Stimulated activated CD4-positive, alpha-beta T cell treated with anti-CD3 and anti-CD28 coated beads, TNF-alpha, amount 100 ng/mL, for 48 hours (primary cell): ENCODE data around the gene NAXE.
"Not testable (repeated sequence)": the region's sequence is repeated elsewhere in the genome, so short reads cannot be mapped to it uniquely, and the experiment has no call there.

Experiments
- DNase-seq, 3 donors: peaks; one replicate each; pipeline ENCODE4 v3.0.0-alpha.2; 2020; ENCODE audit warnings: low read depth in 3 of 3

Gene NAXE

DNA sequence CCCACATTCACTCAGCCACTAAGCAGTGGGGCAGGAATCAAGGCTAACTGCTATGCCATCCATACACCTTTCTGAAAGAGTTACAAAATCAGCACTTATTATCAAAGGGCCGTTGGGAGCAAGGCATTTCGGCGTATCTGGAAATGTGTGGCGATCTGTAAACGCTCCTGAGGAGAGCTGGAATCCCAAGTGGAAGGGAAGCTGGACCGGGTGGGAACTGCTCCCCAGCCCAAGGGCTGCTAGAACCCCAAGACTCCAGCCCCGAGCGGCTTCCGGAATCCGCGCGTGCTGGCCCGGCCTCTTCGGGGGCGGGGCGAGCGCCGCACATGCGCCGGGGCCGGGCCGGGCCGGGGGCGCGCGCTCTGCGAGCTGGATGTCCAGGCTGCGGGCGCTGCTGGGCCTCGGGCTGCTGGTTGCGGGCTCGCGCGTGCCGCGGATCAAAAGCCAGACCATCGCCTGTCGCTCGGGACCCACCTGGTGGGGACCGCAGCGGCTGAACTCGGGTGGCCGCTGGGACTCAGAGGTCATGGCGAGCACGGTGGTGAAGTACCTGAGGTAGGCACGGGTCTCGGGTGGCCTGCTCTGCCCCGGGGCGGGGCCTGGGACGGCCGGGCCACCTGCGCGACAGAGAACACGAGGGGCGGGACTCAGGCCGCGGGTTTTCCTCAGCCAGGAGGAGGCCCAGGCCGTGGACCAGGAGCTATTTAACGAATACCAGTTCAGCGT is at the start of gene NAXE:
NAXE (plus strand) TSS at position 345 of the 726 bp plus-strand sequence; CDS start at position 374, 29 bp downstream.
- DNase-seq, result peak; percentile 32 to 65 (median 44)

DNA sequence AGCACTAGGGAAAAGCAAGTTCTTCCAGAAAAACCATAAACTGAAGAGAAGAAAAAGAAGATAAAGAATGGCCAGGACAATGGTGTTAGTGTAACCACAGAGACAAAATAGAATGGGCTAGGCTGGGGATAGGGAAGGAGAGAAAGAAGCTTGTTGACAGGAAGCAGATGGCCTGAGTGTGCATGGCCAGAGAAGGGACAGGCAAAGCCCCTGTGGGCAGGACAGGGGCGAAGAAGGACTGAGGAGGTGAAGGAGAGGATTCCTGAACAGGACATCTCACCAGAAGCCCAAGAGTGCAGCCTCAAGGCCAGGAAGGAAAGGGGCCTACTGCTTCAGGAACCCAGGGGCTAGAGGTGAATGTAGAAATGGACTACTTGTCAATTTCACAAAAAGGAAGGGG is 48.5 kb upstream of the NAXE start:
- no peak for DNase-seq

DNA sequence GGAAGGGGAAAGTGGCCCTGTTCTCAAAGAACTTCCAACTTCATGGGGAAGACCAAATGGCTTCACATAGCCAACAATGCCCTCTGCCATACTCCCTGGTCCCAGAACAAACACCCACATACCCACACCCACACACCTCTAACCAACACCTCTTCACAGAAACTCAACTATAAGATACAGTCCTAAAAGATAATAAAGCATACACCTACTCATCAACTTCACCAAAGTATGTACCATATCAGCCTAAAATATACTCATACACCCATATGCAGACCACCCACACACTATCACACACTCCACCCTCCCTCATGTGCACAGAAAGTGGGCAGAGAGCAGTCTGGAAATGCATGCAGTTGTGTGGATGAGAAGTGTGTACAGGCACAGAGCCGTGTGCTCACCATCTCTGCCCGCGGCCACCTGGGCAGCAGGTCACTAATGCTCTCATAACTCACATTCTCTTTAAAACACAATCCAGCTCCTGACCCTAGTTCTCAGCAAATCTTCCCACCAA is 46.9 kb upstream of the NAXE start:
- DNase-seq, result no peak

DNA sequence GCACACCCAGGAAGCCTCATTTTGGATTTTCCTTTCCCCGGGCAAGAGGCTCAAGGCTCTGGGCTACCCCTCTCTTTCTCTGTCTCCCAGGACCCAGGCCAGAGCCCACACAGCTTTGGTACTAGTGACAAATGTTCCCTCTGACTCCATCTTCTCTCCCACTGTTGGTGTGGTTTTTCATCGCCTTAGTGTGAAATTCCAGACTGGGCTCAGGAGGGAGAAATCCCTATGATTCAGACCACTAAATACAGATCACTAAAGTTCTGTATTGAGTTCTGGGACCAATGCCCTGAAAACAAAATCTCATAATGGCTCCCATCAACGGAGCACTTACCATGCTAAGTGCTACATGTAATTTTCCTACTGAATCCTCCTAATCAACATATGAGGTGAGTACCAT is 45.3 kb upstream of the NAXE start:
- DNase-seq, result no peak

DNA sequence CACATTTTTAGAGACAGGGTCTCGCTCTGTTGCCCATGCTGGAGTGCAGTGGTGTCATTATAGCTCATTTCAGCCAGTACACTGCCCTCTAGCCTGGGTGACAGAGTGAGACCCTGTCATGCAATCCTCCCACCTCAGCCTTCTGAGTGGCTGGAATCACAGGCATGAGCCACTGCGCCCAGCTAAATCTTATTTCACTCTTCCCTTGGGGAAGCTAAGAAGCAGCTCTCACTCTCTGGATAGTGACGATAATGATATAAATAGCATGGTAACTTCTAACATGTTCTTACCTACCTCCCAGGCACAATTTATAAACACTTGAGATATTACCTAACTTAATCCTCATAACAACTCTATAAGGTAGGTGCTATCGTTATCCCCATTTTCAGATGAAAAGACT is 44.1 kb upstream of the NAXE start:
- DNase-seq, result no peak

DNA sequence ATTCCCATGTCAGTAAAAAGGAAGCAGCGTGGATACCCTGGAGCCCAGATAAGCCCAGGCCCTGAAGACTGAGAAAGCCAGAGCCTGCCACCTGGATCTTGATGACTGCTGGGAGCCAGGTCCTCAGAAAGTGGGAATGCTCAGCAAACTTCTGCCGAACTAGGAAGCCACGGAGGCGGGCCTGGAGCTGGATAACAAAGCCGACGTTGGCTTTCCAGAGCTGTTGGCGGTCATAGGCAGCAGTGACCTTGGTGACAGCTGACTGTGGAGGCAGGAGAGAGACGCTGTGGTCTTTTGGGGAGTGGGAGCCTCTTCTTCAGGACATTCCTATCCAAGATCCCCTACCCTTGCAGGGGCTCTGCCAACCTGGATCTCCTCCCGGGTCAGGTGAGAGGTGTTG is 43.6 kb upstream of the NAXE start:
- DNase-seq, result no peak

DNA sequence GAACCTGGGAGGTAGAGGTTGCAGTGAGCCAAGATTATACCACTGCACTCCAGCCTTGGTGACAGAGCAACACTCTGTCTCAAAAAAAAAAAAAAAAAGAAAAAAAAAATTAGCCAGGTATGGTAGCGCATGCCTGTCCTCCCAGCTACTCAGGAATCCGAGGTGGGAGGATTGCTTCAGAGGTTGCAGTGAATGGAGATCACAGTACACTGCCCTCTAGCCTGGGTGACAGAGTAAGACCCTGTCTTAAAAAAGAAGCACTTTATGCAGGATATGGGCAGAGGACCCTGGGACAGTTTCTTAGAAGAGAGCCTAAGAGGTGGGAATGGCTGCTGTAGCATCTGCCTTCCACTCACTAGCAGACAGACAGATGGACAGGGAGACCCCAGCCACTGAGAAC is 42.2 kb upstream of the NAXE start:
- no peak for DNase-seq

DNA sequence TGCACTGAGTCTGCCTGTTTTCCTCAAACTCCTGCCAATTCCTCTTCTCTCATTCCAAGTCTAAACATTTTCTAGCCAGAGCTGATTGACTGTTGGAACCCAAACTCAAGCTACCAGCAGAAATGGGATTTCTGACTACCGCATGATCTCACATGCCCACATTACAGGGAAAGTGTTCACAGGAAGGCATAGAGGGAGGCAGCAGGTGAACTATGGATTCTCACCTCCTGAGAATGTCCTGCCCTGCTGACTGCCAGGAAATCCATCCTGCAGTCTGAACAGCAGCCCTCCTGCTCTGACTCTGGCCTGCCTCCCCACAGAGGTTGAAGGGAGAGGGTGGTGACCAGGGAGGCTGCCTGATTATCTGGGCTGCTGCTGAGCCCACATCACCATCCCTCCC is 41.7 kb upstream of the NAXE start:
- DNase-seq, result no peak

DNA sequence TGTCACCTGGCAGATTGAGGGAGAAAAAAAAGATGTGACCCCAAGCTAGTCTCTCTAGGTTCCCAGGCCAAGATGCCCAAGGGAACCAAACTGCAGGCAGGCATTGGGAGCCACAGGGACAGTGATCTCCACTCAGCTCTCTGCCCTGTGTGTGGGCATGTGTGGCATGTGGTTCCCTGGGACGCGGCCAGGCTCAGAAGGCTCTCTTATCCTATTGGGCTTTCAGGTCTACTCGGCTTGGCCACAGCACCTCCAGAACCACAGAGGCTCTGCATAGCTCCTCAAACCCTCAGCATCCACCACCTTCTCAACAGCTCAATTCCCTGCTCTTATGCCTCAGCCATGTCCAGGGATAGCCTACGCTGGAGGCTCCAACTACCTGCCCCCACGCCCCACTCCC is 41.2 kb upstream of the NAXE start:
- DNase-seq, result no peak

DNA sequence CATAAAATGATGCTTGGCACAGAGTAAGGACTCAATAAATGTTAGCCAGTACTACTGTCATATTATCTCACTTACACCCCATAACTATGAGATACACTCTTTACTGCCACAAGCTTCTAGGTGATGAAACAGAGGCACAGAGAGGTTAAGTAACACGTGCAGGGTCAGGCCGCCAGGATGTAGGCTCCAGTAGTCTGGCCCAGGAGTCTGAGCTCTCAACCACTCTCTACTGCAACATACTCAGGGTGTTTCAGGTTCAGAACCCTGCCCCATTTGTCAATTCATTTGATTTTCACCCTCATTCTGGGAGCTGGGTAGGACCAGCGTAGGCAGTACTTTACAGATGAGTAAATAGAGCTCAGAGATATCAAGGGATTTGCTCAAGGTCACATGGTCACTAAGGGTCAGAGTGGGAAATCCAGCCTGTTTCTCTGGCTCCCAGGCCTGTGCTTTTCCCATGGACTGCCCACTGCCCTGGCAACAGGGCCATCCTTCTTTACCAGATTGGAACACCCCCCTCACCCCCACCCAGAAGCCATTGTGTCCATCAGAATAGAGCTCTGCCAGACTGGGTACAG is 40.4 kb upstream of the NAXE start:
- no peak for DNase-seq

DNA sequence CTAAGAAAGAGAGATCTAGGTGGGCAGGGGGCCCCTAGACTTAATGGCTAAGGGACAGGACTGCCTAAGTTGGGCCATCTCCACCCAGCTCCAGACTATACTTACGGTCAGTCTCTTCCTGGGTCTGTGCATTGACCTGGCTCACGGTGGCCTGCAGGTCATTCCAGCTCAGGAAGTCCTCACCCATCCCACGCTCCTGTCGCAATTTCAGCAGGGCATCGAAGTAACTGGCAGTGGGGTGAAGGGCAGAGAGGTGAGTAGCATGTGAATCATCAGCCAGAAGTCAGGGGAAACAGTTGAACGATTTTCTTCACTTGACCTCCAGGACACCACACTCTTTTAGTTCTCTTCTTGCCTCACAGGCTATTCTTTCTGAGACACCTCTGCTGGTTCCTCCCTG is 39.7 kb upstream of the NAXE start:
- DNase-seq, result no peak

DNA sequence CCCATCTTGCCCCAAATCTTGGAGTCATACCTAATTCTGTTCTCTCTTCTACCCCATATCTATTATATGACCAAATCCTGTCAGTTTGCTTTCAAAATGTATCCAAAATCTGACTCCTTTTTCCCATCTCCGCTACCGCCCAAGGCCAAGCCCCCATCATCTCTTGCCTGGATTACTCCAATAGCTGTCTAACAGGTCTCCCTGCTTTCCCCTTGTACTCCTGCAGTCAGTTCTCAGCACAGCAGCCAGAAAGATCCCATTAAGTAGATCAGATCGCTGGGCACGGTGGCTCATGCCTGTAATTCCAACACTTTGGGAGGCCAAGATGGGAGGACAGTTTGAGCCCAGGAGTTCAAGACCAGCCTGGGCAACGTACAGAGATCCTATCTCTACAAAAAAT is 39.1 kb upstream of the NAXE start:
- no peak for DNase-seq

DNA sequence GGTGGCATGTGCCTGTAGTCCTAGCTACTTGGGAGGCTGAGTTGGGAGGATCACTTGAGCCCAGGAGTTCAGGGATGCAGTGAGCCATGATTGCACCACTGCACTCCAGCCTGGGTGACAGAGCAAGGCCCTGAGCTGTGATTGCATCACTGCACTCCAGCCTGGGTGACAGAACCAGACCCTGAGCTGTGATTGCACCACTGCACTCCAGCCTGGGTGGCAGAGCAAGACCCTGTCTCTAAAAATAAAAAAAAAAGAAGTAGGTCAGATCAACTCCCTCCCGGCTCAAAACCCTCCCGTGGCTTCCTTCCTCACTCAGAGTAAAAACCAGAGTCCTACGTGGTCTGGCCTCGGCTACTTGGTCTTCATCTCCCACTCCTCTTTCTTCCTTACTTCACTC is 38.6 kb upstream of the NAXE start:
- DNase-seq, result not testable (repeated sequence)

DNA sequence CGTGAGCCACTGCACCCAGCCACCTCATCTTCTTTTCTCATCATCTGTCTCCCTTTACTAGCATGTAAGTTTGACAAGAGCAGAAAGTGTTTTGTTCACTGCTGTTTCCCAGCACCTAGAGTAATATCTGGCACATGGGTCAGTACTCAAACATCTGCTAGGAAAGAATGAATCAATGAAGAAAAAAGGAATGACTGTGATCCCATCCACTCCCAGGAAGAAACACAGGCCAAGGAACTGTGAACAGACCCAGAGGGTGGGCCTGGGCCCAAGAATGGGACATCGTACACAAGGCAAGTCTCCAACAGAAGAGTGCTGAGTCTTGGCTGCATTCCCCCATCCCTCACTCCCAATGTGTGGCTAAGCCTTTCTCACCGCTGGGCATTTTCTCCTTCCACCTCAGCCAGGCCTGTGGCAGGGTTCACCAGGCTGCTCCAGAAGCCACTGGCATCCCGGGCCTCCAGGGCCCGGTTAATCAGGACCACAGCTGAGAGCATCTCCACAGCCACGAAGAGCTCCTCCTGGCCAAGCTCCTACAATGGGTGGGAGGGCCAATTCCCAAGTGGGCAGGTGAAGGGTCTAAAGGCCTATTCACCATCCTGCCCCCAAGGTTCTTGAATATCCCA is 37.6 kb upstream of the NAXE start:
- no peak for DNase-seq

DNA sequence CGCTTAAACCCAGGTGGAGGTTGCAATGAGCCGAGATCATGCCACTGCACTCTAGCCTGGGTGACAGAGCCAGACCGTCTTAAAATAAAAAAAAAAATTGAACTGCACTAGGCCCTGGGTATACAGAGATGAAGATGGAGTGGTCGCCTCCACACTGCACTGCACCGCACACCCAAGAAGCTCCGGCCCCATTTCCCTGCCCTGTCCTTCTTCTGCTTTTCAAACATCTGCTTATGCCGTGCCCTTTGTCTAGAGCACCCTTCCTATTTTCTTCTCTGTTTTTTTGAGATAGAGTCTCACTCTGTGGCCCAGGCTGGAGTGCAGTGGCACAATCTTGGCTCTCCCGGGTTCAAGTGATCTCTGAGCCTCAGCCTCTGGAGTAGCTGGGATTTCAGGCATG is 36.6 kb upstream of the NAXE start:
- DNase-seq, result no peak

DNA sequence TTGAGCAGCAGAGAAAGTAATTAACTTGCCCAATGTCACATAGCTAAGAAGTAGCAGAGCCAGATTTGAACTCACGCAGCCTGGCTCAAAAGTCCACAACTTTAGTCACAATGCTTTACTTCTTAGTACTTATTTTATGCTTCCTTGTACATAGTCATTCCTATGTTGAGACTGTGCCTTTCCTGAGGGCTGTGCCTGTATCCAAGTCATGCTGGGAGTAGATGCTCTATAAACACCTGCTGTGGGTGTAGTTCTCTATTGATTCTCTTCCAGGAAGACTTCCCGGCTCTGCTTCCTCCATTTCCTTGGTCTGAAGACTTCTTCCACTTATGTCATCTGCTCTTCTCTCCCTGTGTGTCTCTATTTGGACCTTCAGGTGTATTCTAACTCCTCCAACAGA is 35.9 kb upstream of the NAXE start:
- DNase-seq, result no peak

DNA sequence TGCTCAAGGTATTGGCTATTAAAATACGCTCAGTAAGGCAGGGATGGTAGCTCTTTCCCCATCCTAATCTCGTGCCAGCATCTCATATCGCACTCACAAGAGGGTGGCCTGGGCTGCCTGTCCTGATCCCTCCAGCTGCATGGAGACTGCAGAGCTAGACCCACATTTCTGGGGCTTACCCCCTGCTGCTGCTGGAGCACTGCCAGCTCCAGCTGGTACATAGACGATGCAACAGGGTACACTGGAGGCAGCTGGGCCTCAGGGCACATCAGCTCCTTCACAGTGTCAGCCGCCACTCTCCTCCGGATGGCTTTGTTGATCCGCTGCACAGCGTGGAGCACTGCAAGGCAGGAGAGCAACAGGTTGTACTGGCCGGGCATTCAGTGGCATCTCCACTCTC is 35.2 kb upstream of the NAXE start:
- no peak for DNase-seq

DNA sequence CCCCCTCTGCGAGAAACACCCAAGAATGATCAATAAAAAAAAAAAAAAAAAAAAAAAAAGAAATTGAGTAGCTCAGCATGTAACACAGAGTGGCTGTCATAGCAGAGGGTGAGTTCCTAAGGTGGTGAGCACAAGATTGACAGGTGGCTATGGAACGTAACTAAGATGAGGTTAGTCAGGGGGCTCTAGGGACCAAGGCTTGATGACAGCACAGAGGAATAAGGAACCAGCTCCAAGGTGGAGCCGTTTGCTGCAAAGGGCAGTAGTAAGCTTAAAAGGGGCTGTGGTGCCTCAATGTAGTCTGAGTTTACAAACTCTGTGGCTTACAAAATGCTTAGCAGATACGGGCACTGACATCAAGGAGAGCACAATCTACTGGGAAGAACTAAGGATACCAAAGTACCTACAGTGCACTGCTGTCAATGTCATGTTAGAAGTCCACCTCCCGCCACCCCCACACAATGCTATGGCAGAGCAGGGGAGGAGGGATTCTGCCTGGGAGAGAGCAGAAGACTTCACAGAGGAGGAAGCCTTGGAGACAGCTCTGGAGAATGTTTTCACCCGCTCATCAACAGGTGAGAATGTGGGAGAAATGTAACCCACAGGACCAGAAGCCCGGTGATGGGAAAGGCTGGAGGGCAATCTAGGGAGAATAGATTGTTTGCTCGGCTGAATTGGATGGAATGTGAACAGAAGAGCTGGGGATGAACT is 32.3 kb upstream of the NAXE start:
- no peak for DNase-seq

DNA sequence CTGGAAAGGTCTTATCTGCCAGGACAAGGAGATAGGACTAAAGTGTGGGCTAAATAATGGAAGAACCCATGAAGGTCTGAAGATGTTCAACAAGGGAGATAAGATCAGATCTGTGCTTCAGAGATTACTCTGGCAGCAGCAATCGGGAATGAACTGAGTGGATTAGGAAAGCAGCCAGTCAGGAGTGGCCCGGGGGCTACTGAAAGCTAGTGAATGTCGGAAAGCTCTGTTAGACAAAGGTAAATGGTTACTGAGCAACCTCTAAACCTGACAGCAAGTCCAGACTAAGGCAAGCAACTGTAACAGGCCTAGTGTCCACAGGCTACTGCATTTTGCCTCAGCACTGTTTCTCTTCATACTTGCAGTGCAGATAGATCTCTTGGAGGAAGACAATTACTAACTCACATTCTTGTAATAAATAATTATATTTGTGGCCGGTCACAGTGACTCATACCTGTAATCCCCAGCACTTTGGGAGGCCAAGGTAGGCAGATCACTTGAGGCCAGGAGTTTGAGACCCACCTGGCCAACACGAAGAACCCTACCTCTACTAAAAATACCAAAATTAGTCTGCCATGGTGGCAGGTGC is 31.7 kb upstream of the NAXE start:
- DNase-seq, result no peak

DNA sequence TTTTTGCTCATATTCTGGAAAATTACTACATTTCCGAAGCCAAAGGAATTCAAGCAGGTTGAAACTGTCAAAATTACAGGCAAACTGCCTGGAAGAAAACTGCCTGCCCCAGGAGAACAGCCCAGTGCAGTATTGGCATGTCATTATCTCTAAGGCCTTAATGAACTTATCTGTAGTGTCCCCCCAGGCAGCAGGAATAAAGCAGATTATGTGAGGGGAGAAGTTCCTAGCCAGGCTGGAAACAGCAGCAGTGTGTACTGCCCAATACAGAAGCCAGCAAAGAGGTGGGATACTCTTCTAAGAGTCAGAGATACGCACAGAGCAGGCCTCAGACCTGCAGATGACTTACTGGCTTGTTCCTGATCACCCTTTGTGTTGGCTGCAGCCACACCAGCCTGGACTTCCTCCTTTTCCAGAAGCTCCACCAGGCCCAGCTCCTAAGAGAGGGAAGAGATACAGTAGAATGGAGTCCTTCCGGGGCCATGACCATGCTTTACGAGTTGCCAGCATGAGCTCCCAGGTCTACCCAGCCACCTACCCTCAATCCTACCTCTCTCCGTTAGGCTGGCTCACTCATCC is 30.9 kb upstream of the NAXE start:
- DNase-seq, result no peak

DNA sequence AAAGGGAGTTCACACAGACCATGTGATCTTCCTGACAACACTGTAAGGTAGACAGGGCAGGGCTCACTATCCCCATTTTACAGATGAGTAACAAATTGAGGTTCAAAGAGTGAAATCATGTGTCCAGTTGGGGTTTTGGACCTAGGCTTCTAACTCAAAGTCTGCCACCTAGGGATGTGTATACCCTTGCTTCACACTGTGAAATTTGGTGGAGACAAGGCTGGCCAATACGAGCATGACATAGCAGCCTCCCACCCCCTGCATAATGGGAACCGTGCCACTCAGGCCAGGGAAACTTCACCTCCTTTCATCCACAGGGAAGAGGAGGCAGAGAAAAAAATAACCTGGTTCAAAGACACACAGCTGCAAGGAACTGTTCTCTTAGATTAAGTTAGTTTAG is 26.1 kb upstream of the NAXE start:
- no peak for DNase-seq

DNA sequence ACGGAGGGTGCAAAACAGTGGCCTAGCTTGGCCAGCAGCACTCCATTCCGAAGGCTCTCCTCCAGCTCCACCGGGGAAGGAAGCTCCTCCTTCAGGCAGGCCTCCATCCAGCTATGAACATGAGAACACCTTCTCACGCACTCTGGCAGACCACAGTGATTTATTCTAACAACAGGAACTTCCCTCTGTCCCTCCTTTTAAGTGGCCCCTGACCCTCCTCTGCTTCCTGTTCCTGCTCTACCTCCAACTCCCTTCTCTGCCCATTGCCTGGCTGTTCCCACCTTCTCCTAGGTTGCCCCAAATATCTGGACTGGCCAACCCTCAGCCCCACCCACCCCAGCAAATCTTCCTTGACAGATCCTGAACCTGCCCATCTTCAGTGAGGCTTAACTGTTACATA is 25.1 kb upstream of the NAXE start:
- DNase-seq, result no peak
